HCT116 (cell line): ENCODE data around the gene ADAMTS5.

ENCODE experiments used
- ATF3 ChIP-seq: IDR thresholded peaks from 2 replicates; pipeline ENCODE4 v1.6.1; 2012
- CBX3 ChIP-seq: IDR thresholded peaks from 2 replicates; pipeline ENCODE4 v1.6.1; 2012; ENCODE audit warnings: low read depth
- EZH2 ChIP-seq: fragments of 200-600 bp; sonication (generic); IDR thresholded peaks from 2 replicates; pipeline ENCODE4 v1.6.1; 2017; ENCODE audit warnings: antibody characterized with exemption, mixed run types
- POLR2A ChIP-seq: IDR thresholded peaks from 2 replicates; pipeline ENCODE4 v1.7.0; 2011; ENCODE audit warnings: borderline replicate concordance; ENCODE audit not compliant: insufficient read depth, insufficient read length; ENCODE audit errors: extremely low read depth
- POLR2AphosphoS5 ChIP-seq: IDR thresholded peaks from 2 replicates; pipeline ENCODE4 v1.6.1; 2011; ENCODE audit warnings: mild to moderate bottlenecking, low read depth, low read length, moderate library complexity
- RAD21 ChIP-seq: IDR thresholded peaks from 2 replicates; pipeline ENCODE4 v1.6.1; 2012; ENCODE audit warnings: low read depth, mild to moderate bottlenecking
- SIN3A ChIP-seq: IDR thresholded peaks from 2 replicates; pipeline ENCODE4 v1.6.1; 2012; ENCODE audit warnings: low read depth
- TCF7L2 ChIP-seq: IDR thresholded peaks from 2 replicates; pipeline ENCODE4 v1.7.0; 2011; ENCODE audit warnings: borderline replicate concordance, inconsistent platforms; ENCODE audit not compliant: insufficient read depth, insufficient read length; ENCODE audit errors: extremely low read depth
- ZNF274 ChIP-seq: fragments of 200-500 bp; sonication (Bioruptor generic); IDR thresholded peaks from 2 replicates; pipeline ENCODE4 v1.6.1; 2014; ENCODE audit warnings: mild to moderate bottlenecking, low read depth, low read length, inconsistent platforms
- TF ChIP-seq, protein P1 (sequence below): IDR thresholded peaks from 2 replicates; pipeline ENCODE4 v1.6.1; 2012; ENCODE audit warnings: low read depth
- TF ChIP-seq, protein P2 (sequence below), 3 experiments: fragments of 200-600 bp in 1 of 3; sonication (generic) in 1 of 3; IDR thresholded peaks in 2 of 3; conservative IDR thresholded peaks in 1 of 3; 2 replicates each; pipeline ENCODE4 v1.5.1; 2012 to 2017; ENCODE audit warnings: low read depth in 2 of 3, low read length in 2 of 3, antibody characterized with exemption in 1 of 3, borderline replicate concordance in 1 of 3, control low read depth in 1 of 3, mild to moderate bottlenecking in 1 of 3, mixed read lengths in 1 of 3, mixed run types in 1 of 3, moderate library complexity in 1 of 3; ENCODE audit not compliant: insufficient read depth in 1 of 3

DNA sequence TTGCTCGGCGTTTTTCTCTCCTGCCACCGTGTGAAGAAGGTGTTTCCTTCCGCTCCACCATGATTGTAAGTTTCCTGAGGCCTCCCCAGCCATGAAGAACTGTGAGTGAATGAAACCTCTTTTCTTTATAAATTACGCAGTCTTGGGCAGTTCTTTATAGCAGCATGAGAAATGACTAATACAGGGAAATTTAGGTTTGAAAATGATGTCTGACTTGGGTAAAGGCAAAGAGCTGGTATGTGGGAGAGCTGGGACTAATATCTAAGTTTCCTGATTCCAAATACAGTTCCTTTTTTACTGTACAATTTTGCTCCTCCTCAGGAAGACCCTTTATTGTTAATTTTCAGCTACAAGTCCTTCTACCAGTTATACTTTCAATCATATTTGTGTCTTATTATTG is 16.7 kb upstream of the ADAMTS5 start:
- TF ChIP-seq RAD21 (no peak), POLR2AphosphoS5 (no peak), ATF3 (no peak), POLR2A (no peak), CBX3 (no peak), SIN3A (no peak), EZH2 (no peak), ZNF274 (no peak), TCF7L2 (no peak)
- TF ChIP-seq, protein P1, sequence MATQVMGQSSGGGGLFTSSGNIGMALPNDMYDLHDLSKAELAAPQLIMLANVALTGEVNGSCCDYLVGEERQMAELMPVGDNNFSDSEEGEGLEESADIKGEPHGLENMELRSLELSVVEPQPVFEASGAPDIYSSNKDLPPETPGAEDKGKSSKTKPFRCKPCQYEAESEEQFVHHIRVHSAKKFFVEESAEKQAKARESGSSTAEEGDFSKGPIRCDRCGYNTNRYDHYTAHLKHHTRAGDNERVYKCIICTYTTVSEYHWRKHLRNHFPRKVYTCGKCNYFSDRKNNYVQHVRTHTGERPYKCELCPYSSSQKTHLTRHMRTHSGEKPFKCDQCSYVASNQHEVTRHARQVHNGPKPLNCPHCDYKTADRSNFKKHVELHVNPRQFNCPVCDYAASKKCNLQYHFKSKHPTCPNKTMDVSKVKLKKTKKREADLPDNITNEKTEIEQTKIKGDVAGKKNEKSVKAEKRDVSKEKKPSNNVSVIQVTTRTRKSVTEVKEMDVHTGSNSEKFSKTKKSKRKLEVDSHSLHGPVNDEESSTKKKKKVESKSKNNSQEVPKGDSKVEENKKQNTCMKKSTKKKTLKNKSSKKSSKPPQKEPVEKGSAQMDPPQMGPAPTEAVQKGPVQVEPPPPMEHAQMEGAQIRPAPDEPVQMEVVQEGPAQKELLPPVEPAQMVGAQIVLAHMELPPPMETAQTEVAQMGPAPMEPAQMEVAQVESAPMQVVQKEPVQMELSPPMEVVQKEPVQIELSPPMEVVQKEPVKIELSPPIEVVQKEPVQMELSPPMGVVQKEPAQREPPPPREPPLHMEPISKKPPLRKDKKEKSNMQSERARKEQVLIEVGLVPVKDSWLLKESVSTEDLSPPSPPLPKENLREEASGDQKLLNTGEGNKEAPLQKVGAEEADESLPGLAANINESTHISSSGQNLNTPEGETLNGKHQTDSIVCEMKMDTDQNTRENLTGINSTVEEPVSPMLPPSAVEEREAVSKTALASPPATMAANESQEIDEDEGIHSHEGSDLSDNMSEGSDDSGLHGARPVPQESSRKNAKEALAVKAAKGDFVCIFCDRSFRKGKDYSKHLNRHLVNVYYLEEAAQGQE = no peak
- TF ChIP-seq, protein P2, sequence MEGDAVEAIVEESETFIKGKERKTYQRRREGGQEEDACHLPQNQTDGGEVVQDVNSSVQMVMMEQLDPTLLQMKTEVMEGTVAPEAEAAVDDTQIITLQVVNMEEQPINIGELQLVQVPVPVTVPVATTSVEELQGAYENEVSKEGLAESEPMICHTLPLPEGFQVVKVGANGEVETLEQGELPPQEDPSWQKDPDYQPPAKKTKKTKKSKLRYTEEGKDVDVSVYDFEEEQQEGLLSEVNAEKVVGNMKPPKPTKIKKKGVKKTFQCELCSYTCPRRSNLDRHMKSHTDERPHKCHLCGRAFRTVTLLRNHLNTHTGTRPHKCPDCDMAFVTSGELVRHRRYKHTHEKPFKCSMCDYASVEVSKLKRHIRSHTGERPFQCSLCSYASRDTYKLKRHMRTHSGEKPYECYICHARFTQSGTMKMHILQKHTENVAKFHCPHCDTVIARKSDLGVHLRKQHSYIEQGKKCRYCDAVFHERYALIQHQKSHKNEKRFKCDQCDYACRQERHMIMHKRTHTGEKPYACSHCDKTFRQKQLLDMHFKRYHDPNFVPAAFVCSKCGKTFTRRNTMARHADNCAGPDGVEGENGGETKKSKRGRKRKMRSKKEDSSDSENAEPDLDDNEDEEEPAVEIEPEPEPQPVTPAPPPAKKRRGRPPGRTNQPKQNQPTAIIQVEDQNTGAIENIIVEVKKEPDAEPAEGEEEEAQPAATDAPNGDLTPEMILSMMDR (IDR thresholded peaks at IDR 0.05 in 2 of 3, conservative IDR thresholded peaks at IDR 0.05 in 1 of 3; ENCODE audit: borderline replicate concordance in 1 of 3, insufficient read depth in 1 of 3, low read depth in 2 of 3, low read length in 2 of 3) = no peak
